ENCODE measurements around the gene RNF182.
"Not testable (repeated sequence)": the region's sequence is repeated elsewhere in the genome, so short reads cannot be mapped to it uniquely, and the experiment has no call there.

Gene RNF182

GRCh38 chr6:14004258-14004657 is 79.5 kb downstream of the RNF182 start:
- FAIRE-seq: no peak

GRCh38 chr6:14008809-14009208 is 84.1 kb downstream of the RNF182 start:
- no peak for FAIRE-seq

GRCh38 chr6:14009431-14009830 is 84.7 kb downstream of the RNF182 start:
- no peak for FAIRE-seq

- no peak for FAIRE-seq
Measured at GRCh38 chr6:14010275-14010674, 85.5 kb downstream of the RNF182 start.

GRCh38 chr6:14012313-14013030 is 87.7 kb downstream of the RNF182 start:
- FAIRE-seq: no peak

- no peak for FAIRE-seq
Measured at GRCh38 chr6:14015964-14016363, 91.2 kb downstream of the RNF182 start.

- FAIRE-seq: no peak
Measured at GRCh38 chr6:14016432-14016831, 91.7 kb downstream of the RNF182 start.

- FAIRE-seq: no peak
Measured at GRCh38 chr6:14016935-14017625, 92.3 kb downstream of the RNF182 start.

GRCh38 chr6:14017626-14018475 is 93.1 kb downstream of the RNF182 start:
- no peak for FAIRE-seq

GRCh38 chr6:14018559-14018958 is 93.8 kb downstream of the RNF182 start:
- not testable (repeated sequence) for FAIRE-seq

- no peak for FAIRE-seq
Measured at GRCh38 chr6:14020551-14020950, 95.8 kb downstream of the RNF182 start.

- no peak for FAIRE-seq
Measured at GRCh38 chr6:14021449-14021848, 96.7 kb downstream of the RNF182 start.

GRCh38 chr6:14022673-14023072 is 97.9 kb downstream of the RNF182 start:
- FAIRE-seq: no peak

- no peak for FAIRE-seq
Measured at GRCh38 chr6:14023855-14024254, 99.1 kb downstream of the RNF182 start.

- no peak for FAIRE-seq
Measured at GRCh38 chr6:14025160-14025559, 100.4 kb downstream of the RNF182 start.

- no peak for FAIRE-seq
Measured at GRCh38 chr6:14026831-14027539, 102.2 kb downstream of the RNF182 start.

GRCh38 chr6:14028631-14029030 is 103.9 kb downstream of the RNF182 start:
- no peak for FAIRE-seq

GRCh38 chr6:14029605-14030004 is 104.9 kb downstream of the RNF182 start:
- FAIRE-seq: no peak

All from islet of Langerhans (tissue), 1 donor.